ENCODE data around the gene NARS2.
"Not testable (repeated sequence)": the region's sequence is repeated elsewhere in the genome, so short reads cannot be mapped to it uniquely, and the experiment has no call there.

NARS2 gene

DNA sequence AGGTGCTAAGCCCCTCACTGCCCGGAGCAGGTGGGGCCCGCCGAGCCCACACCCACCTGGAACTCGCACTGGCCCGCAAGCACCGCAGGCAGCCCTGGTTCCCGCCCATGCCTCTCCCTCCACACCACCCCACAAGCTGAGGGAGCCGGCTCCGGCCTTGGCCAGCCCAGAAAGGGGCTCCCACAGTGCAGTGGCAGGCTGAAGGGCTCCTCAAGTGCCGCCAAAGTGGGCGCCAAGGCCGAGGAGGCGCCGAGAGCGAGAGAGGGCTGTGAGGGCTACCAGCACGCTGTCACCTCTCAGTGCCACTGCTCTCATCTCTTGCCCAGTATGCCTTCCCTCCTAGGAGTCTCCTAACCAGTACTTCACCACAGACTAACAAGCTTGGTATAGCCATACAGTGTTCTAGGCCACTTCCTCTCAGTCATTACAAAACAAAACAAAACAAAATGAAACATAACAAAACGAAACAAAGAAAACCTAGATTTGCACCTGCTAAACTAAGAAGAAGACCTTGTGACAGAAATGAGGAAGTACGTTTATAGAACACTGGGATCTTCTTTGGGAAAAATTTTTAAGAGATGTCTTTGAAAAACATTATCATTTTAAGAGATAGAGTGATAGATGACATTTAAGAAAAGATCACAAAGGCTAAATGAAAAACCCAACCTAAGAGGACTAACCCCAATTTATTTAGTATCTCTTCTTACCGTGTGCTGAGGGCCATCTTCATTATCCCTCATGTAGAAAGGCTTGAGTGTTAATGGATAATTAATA lies 109.3 kb downstream of the NARS2 start:
- no peak overlapping the region for H3K9ac ChIP-seq (ENCODE audit: insufficient read length)
- TF ChIP-seq FOXP2 (optimal IDR thresholded peaks at IDR 0.05; ENCODE audit: control extremely low read depth, extremely low read length, insufficient read depth) (no peak), POLR2AphosphoS5 (IDR thresholded peaks at IDR 0.05; ENCODE audit: borderline replicate concordance, low read depth, low read length) (no peak), EZH2 (IDR thresholded peaks at IDR 0.05) (no peak)
- no peaks in the 10 kb centered on the region for H3K9me3 ChIP-seq (ENCODE audit: low read depth, low read length)
- H3K36me3 ChIP-seq (ENCODE audit: insufficient read depth, low read length): peaks cover 42% of the 10 kb centered on the region
- DNase-seq (ENCODE audit: low read depth, low spot score): no peak
- H3K4me3 ChIP-seq: no peak overlapping the region
- no peak overlapping the region for H3K27ac ChIP-seq

DNA sequence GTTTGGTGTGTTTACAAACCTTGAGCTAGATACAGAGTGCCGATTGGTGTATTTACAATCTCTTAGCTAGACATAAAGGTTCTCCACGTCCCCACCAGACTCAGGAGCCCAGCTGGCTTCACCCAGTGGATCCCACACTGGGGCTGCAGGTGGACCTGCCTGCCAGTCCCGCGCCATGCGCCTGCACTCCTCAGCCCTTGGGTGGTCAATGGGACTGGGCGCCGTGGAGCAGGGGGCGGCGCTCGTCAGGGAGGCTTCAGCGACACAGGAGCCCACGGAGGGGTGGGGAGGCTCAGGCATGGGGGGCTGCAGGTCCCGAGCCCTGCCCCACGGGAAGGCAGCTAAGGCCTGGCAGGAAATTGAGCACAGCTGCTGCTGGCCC lies 109.9 kb downstream of the NARS2 start:
- H3K9me3 ChIP-seq (ENCODE audit: low read depth, low read length); H3K27ac ChIP-seq; H3K4me3 ChIP-seq; H3K9ac ChIP-seq (ENCODE audit: insufficient read length); DNase-seq (ENCODE audit: low read depth, low spot score): not testable (repeated sequence)
- peaks cover 48% of the 10 kb centered on the region for H3K36me3 ChIP-seq (ENCODE audit: insufficient read depth, low read length)

DNA sequence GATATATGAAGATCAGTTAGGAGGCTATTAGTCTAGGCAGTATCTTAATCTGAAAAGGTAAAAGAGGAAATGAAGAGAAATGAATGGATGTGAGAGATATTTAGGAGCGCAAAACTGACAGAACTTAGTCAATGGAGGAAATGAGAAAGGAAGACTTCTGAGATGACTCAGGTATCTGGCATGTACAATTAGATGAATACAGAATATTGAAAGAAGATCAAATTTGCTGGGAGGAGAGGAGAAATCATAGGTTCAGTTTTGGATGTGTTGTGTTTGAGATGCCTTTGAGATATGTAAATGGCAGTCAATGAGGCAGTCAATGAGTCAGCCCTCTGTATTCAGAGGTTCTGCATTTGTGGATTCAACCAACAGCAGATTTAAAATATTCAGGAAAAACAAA lies 114.2 kb downstream of the NARS2 start:
- DNase-seq (ENCODE audit: low read depth, low spot score): no peak
- Histone ChIP-seq H3K27ac (no peak overlapping the region), H3K9me3 (ENCODE audit: low read depth, low read length) (no peaks in the 10 kb centered on the region), H3K4me3 (no peak overlapping the region), H3K9ac (ENCODE audit: insufficient read length) (no peak overlapping the region), H3K36me3 (ENCODE audit: insufficient read depth, low read length) (peaks cover 48% of the 10 kb centered on the region)
- TF ChIP-seq POLR2AphosphoS5 (IDR thresholded peaks at IDR 0.05; ENCODE audit: borderline replicate concordance, low read depth, low read length): no peak
- no peak for TF ChIP-seq FOXP2 (optimal IDR thresholded peaks at IDR 0.05; ENCODE audit: control extremely low read depth, extremely low read length, insufficient read depth)
- no peak for TF ChIP-seq EZH2 (IDR thresholded peaks at IDR 0.05)

DNA sequence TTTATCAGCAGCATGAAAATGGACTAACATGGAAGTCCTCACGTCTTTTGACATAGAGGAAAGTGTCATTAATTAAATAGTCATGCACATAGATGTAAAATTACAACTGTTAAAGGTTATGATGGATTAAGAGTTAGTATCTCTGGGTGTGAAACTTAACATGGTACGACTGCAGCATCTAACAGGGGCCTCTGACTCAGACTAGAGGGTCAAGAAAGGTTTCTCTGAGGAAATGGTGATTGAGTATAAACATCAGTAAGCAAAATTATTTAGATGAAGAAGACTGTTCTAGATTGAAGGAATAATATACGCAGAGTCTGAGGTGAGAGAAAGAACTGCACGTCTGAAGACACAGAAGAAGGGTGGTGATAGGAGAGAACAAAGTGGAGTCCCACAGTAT lies 114.9 kb downstream of the NARS2 start:
- Histone ChIP-seq H3K4me3 (no peak overlapping the region), H3K36me3 (ENCODE audit: insufficient read depth, low read length) (peaks cover 44% of the 10 kb centered on the region), H3K27ac (no peak overlapping the region), H3K9me3 (ENCODE audit: low read depth, low read length) (no peaks in the 10 kb centered on the region), H3K9ac (ENCODE audit: insufficient read length) (no peak overlapping the region)
- no peak for TF ChIP-seq EZH2 (IDR thresholded peaks at IDR 0.05)
- TF ChIP-seq POLR2AphosphoS5 (IDR thresholded peaks at IDR 0.05; ENCODE audit: borderline replicate concordance, low read depth, low read length): no peak
- TF ChIP-seq FOXP2 (optimal IDR thresholded peaks at IDR 0.05; ENCODE audit: control extremely low read depth, extremely low read length, insufficient read depth): no peak
- no peak for DNase-seq (ENCODE audit: low read depth, low spot score)

DNA sequence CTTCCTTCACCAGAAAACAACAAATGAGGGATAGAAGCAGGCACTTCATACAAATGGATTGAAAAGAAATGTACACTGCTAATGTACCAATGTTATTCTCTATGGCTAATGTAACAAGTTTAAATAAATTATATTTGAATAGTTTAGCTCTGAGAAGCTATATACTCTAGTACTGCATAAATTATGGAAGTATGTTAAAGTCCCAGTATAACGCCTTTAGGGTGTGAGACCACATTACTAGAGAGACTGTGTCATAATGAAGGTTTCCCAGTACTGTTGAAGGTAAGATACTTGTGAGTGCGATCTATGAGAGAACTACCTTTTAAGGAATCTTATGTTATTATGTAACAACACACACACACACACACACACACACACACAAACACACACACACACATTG lies 117.2 kb downstream of the NARS2 start:
- Histone ChIP-seq H3K27ac (no peak overlapping the region), H3K9ac (ENCODE audit: insufficient read length) (no peak overlapping the region), H3K4me3 (no peak overlapping the region), H3K9me3 (ENCODE audit: low read depth, low read length) (no peaks in the 10 kb centered on the region), H3K36me3 (ENCODE audit: insufficient read depth, low read length) (peaks cover 36% of the 10 kb centered on the region)
- no peak for DNase-seq (ENCODE audit: low read depth, low spot score)
- TF ChIP-seq EZH2 (IDR thresholded peaks at IDR 0.05) (no peak), FOXP2 (optimal IDR thresholded peaks at IDR 0.05; ENCODE audit: control extremely low read depth, extremely low read length, insufficient read depth) (no peak)

DNA sequence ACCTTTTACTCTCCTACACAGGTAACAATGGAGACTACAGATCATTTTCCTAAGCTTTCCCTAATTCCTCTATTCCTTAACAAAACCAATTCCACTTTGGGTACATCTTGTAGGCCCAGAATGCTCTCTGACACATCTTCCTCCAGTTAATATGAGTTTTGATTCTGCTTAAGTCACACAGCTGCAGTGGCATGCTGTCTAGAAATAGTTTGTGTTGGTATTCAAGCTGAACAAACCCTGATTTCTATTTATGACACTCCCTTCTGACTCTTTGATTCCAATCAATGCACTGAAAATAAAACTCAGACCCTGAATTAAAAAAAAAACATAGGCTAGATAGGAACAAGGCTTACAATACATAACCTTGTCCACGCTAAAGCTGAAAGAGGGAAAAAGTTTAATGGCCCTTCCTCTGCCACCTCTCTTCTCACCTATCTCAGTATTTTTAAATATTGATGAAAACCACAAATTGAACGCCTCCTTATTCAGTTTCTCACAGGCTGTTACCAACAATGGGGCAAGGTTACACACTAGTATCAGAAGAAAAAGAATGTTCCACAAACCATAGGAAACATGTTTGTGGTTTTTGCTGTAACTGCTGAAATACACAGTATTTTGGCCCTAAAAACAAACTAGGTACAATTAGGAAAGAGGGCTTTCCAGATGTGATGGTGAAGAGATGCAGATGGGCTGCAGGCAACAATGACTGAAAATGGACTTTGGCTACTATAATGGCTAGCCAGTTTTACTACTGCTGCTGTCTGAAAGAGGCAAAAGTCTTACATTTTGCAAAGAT lies 121.3 kb downstream of the NARS2 start:
- TF ChIP-seq EZH2 (IDR thresholded peaks at IDR 0.05) (no peak), FOXP2 (optimal IDR thresholded peaks at IDR 0.05; ENCODE audit: control extremely low read depth, extremely low read length, insufficient read depth) (no peak), POLR2AphosphoS5 (IDR thresholded peaks at IDR 0.05; ENCODE audit: borderline replicate concordance, low read depth, low read length) (no peak)
- DNase-seq (ENCODE audit: low read depth, low spot score): no peak
- Histone ChIP-seq H3K27ac (no peak overlapping the region), H3K4me3 (no peak overlapping the region), H3K36me3 (ENCODE audit: insufficient read depth, low read length) (peaks cover 12% of the 10 kb centered on the region; the same call in 1 of the 2 replicates), H3K9ac (ENCODE audit: insufficient read length) (no peak overlapping the region), H3K9me3 (ENCODE audit: low read depth, low read length) (no peaks in the 10 kb centered on the region)

DNA sequence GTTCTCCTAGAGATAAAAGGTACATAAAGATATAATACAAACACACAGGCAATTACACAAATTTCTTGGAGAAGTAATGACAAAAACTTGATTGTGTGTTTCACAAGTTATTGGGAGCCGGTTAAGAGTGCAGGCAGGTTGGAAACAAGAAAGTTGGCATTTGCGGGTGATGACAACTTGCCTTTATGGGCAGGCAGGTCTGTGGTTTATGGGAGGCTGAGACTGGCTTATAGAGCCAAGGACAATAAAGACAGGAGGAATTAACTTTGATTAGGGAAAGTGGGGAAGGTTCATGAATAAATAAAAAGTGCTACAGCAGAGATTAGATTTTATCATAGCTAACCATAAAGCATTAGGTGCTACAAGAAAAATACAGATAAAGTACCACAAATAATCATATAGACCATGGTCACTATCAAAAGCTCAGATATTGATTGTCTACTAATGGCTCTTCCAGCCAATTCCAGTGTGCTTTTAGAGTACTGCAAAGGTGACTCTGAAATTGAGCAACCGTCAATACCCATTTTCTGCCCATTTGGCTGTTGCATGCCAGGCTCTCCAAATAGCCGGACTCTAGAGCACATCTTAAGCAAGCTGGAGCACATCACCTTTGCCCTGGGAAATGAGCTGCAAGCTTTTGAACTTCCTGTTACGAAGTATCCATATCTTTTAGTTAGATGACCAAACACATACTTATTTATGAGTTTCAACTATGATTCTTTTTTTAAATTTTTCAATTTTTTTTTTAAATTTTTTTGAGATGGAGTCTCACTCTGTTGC lies 123.1 kb downstream of the NARS2 start:
- H3K4me3 ChIP-seq: no peak overlapping the region
- 0 out of 2 replicates have a peak, but pooled peaks cover 4% of the 10 kb centered on the region for H3K36me3 ChIP-seq (ENCODE audit: insufficient read depth, low read length)
- H3K9ac ChIP-seq (ENCODE audit: insufficient read length): no peak overlapping the region
- no peak for DNase-seq (ENCODE audit: low read depth, low spot score)
- no peaks in the 10 kb centered on the region for H3K9me3 ChIP-seq (ENCODE audit: low read depth, low read length)
- no peak for TF ChIP-seq POLR2AphosphoS5 (IDR thresholded peaks at IDR 0.05; ENCODE audit: borderline replicate concordance, low read depth, low read length)
- no peak for TF ChIP-seq FOXP2 (optimal IDR thresholded peaks at IDR 0.05; ENCODE audit: control extremely low read depth, extremely low read length, insufficient read depth)
- TF ChIP-seq EZH2 (IDR thresholded peaks at IDR 0.05): no peak
- no peak overlapping the region for H3K27ac ChIP-seq

DNA sequence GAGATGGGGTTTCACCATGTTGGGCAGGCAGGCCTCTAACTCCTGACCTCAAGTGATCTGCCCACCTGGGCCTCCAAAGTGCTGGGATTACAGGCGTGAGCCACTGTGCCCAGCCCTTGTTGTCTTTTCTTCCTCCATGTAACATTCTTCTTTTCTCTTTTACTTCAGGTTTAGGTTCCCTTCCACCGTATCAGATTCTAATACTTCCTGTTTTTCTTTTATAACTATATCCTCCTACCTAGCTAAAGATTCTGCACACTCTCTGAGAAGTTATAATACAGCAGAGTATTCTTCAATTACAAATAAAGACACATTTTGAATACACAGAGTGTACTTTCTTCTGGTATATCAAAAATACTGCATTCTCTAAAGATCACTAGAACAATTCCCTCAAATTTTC lies 123.8 kb downstream of the NARS2 start:
- Histone ChIP-seq H3K27ac (no peak overlapping the region), H3K4me3 (no peak overlapping the region), H3K9ac (ENCODE audit: insufficient read length) (no peak overlapping the region), H3K36me3 (ENCODE audit: insufficient read depth, low read length) (0 out of 2 replicates have a peak, but pooled peaks cover 3% of the 10 kb centered on the region), H3K9me3 (ENCODE audit: low read depth, low read length) (no peaks in the 10 kb centered on the region)
- no peak for DNase-seq (ENCODE audit: low read depth, low spot score)
- TF ChIP-seq EZH2 (IDR thresholded peaks at IDR 0.05) (no peak), POLR2AphosphoS5 (IDR thresholded peaks at IDR 0.05; ENCODE audit: borderline replicate concordance, low read depth, low read length) (no peak), FOXP2 (optimal IDR thresholded peaks at IDR 0.05; ENCODE audit: control extremely low read depth, extremely low read length, insufficient read depth) (no peak)
